Measurements from ENCODE around the gene MPV17. TPM values are rescaled to one million over a fixed set of nuclear protein-coding genes. Genes with fewer than 3 reads are reported as not detected.

MPV17 gene
- total and polyA plus RNA-seq, 2 of the 13 experiments (the other 11 are each of a cell fraction or from before 2014, with no cell fraction given) = 48.9 to 129 TPM

GRCh38 chr2:27356382-27357181 lies 33.7 kb upstream of the MPV17 start, which contains the start of gene GTF3C2 (continued):
- TF ChIP-seq, protein P1, sequence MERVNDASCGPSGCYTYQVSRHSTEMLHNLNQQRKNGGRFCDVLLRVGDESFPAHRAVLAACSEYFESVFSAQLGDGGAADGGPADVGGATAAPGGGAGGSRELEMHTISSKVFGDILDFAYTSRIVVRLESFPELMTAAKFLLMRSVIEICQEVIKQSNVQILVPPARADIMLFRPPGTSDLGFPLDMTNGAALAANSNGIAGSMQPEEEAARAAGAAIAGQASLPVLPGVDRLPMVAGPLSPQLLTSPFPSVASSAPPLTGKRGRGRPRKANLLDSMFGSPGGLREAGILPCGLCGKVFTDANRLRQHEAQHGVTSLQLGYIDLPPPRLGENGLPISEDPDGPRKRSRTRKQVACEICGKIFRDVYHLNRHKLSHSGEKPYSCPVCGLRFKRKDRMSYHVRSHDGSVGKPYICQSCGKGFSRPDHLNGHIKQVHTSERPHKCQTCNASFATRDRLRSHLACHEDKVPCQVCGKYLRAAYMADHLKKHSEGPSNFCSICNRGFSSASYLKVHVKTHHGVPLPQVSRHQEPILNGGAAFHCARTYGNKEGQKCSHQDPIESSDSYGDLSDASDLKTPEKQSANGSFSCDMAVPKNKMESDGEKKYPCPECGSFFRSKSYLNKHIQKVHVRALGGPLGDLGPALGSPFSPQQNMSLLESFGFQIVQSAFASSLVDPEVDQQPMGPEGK (CRISPR knock-in tag; IDR thresholded peaks at IDR 0.05) = peak; percentile 98
- TF ChIP-seq RELA (CRISPR knock-in tag; IDR thresholded peaks at IDR 0.05) (no peak), SYNCRIP (IDR thresholded peaks at IDR 0.05; ENCODE audit: insufficient read depth, low read depth, low read length) (no peak), KLF16 (CRISPR knock-in tag; IDR thresholded peaks at IDR 0.05) (peak in 1 of 2 experiments; percentile 91; a peak in 2 of 4 replicates), ZNF292 (CRISPR knock-in tag; IDR thresholded peaks at IDR 0.05; ENCODE audit: borderline replicate concordance, low read depth) (no peak; the same call in 1 of the 2 replicates), KDM5A (IDR thresholded peaks at IDR 0.05; ENCODE audit: borderline replicate concordance, low read length) (peak; percentile 97), NCOA2 (CRISPR knock-in tag; IDR thresholded peaks at IDR 0.05) (peak; percentile 37; the same call in 1 of the 2 replicates), ZNF235 (CRISPR knock-in tag; IDR thresholded peaks at IDR 0.05; ENCODE audit: borderline replicate concordance) (no peak), HDAC1 (CRISPR knock-in tag; IDR thresholded peaks at IDR 0.05) (peak; percentile 86), POLR2A (IDR thresholded peaks at IDR 0.05; ENCODE audit: insufficient read depth in 1 of 2, low read depth in 2 of 2, low read length in 2 of 2) (peak; percentile 58 to 60), RXRB (CRISPR knock-in tag; IDR thresholded peaks at IDR 0.05; ENCODE audit: borderline replicate concordance) (no peak; the same call in 1 of the 2 replicates), SCMH1 (CRISPR knock-in tag; IDR thresholded peaks at IDR 0.05; ENCODE audit: borderline replicate concordance) (no peak), MAF1 (CRISPR knock-in tag; IDR thresholded peaks at IDR 0.05; ENCODE audit: borderline replicate concordance) (peak; percentile 87; the same call in 1 of the 2 replicates), ZNF124 (CRISPR knock-in tag; IDR thresholded peaks at IDR 0.05) (peak; percentile 79; the same call in 1 of the 2 replicates), ZNF362 (CRISPR knock-in tag; IDR thresholded peaks at IDR 0.05; ENCODE audit: borderline replicate concordance) (no peak; the same call in 1 of the 2 replicates), ATRX (CRISPR knock-in tag; IDR thresholded peaks at IDR 0.05; ENCODE audit: borderline replicate concordance) (no peak), ZSCAN12 (CRISPR knock-in tag; IDR thresholded peaks at IDR 0.05) (peak; percentile 98; the same call in 1 of the 2 replicates), ZNF883 (CRISPR knock-in tag; IDR thresholded peaks at IDR 0.05; ENCODE audit: not compliant biosample characterization) (peak; percentile 3), PTBP1 (IDR thresholded peaks at IDR 0.05; ENCODE audit: low read depth, low read length, poor library complexity, severe bottlenecking) (peak; percentile 96), FOXA3 (CRISPR knock-in tag; IDR thresholded peaks at IDR 0.05) (peak; percentile 89), GPN1 (CRISPR knock-in tag; IDR thresholded peaks at IDR 0.05; ENCODE audit: borderline replicate concordance) (no peak)
- TF ChIP-seq, protein P2, sequence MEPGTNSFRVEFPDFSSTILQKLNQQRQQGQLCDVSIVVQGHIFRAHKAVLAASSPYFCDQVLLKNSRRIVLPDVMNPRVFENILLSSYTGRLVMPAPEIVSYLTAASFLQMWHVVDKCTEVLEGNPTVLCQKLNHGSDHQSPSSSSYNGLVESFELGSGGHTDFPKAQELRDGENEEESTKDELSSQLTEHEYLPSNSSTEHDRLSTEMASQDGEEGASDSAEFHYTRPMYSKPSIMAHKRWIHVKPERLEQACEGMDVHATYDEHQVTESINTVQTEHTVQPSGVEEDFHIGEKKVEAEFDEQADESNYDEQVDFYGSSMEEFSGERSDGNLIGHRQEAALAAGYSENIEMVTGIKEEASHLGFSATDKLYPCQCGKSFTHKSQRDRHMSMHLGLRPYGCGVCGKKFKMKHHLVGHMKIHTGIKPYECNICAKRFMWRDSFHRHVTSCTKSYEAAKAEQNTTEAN (CRISPR knock-in tag; conservative IDR thresholded peaks at IDR 0.05) = peak; percentile 67

Measured in HepG2 (cell line).